ENCODE data around the gene C4A.
"Not testable (repeated sequence)": the region's sequence is repeated elsewhere in the genome, so short reads cannot be mapped to it uniquely, and the experiment has no call there.

C4A gene

DNA sequence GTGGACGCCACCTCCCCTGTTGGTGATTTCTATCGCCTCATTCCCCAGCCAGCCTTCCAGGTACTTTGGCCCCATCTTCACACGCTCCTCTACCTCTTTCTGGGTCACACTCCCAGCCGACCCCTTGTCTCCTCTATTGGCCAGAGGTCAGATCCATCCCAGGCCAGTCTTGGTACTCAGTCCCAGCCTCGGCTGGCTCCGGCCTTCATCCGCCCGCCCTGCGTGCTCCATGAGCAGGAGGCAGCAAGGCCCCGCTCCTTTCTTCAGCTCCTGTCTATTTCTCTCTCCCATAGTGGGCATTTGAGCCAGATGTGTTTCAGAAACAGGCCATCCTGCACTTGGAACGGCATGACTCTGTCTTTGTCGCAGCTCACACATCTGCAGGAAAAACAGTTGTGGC, 20.2 kb upstream of the C4A start:
- DNase-seq = no peak

- no peak for DNase-seq
Observed at GRCh38 chr6:31963921-31964320, 17.9 kb upstream of the C4A start.

- no peak for DNase-seq
Observed at GRCh38 chr6:31965700-31966099, 16.2 kb upstream of the C4A start.

DNA sequence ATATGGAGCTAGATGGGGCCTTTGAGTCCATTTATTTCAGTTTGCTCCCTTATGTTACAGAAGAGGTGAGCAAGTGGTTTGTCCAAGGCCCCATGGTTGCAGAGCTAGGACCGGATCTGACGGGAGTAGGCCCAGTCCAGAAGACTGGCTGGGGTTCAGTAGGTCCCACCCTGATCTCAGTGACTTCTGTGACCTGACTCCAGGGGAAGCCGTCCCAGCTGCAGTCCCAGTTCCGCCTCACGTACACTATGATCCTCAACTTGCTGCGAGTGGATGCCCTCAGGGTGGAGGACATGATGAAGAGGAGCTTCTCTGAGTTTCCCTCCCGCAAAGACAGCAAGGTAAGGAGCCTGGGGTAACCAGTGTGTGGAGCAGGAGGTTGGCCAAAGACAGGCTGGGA, 15.4 kb upstream of the C4A start:
- no peak for DNase-seq

DNA sequence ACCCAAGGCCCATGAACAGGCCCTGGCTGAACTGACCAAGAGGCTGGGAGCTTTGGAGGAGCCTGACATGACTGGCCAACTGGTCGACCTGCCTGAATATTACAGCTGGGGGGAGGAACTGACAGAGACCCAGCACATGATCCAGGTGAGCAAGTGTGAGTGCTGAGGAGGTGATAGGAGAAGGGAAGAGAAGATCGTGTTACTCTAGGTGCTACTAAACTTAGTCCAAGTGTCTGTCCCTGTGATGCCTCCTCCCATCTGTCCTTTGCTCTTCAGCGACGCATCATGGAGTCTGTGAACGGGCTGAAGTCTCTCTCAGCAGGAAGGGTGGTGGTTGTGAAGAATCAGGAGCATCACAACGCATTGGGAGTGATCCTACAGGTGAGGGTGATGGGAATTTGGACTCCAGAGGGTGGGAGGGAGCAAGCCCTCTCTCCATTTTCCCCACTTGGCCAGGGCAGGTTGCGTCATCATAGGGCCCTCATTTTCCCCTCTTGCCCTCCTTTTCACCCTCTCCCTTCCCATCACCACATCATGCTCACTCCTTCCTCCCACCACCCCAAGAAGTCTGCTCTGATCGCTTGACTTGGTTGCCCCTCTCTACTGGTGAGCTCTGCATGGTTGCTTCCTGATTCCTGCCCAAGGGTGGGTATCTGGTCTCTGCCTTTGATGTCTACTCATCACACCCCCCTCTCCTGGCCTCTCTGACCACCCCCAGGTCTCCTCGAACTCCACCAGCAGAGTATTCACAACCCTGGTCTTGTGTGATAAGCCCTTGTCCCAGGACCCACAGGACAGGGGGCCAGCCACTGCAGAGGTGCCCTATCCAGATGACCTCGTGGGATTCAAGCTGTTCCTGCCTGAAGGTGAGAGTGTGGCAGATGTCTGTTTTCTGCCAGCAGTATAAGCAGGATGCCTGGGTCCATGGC, 14.6 kb upstream of the C4A start:
- DNase-seq = no peak

- DNase-seq = no peak
Observed at GRCh38 chr6:31967926-31968320, 13.9 kb upstream of the C4A start.

DNA sequence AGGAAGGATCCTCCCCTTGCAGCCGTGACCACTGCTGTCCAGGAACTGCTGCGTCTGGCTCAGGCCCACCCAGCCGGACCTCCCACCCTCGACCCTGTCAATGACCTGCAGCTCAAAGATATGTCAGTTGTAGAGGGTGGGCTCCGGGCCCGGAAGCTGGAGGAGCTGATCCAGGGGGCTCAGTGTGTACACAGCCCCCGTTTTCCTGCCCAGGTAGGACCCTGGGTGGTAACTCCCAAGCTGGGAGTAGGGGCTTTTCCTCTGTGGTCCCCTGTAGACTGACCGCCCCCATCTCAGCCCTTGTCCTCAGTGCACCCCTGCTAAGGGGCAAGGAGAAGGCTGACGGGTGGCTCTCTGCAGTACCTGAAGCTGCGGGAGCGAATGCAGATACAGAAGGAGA, 13.5 kb upstream of the C4A start:
- DNase-seq = no peak

GRCh38 chr6:31968791-31969711, 12.8 kb upstream of the C4A start:
- no peak for DNase-seq

- no peak for DNase-seq
Observed at GRCh38 chr6:31969712-31970603, 11.9 kb upstream of the C4A start.

DNA sequence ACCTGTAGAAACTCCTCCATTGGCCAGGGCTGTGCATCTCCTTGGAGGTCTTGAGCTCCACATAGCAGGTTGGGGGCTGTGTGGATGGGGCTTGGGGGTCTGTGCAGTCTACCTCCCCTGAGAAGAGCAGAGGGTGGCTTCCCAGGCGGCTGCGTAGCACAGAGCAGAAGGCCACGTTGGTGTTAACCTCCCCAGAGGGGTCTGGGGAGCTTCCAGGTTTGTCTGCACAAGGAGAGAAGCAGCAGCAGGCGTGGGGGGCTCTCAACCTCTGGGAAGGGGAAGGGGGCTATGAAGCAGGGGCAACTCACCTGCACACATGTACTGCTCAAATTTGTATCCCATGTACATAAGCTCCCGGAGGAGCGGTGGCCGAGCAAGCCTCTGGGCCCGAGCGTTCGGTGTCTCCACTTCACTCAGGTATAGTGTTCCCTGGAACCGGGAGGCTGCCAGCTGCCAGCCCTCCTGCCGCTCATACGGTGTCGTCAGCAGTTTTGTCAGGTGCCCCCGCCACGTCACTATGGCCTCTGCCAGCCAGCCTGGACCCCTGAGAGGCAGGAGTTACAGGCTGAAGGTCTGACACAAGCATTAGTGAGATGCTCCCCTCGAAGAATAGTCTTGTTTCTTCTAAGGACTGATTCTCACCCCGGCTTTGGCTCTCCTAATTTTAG, 11.1 kb upstream of the C4A start:
- DNase-seq = no peak

DNA sequence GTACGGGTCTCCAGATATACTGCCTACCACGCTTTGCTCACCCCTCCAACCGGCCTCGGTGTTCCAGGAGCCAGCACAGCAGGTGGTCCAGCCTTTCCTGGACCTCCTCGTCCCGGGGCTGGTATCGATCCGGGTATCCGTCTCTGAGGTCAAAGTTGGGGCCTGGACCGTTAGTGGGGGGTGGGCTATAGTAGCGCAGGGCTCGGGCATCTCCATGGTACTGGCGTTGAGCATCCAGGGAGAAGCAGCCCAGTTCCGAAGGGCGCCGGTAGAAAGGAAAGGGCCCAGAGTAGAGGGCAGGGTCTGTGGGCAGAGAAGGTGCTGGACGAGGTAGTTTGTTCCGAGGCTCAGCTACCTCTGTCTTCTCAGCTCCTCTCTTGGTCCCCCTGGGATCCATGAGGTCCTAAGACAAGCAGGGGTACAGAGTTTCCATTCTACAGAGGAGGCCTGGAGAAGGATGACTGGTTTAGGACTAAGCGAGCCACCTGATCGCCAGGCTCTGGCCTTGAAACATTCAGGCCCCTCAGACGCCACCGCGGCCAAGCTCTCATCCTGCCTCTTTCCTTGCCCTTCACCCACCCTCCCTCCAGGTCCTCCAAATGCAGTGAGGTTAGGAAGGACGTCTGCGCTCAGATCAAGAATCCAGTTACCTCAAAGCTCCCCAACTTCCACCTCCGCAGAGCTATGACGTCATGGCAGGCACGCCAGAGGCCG, 10.4 kb upstream of the C4A start:
- no peak for DNase-seq

DNA sequence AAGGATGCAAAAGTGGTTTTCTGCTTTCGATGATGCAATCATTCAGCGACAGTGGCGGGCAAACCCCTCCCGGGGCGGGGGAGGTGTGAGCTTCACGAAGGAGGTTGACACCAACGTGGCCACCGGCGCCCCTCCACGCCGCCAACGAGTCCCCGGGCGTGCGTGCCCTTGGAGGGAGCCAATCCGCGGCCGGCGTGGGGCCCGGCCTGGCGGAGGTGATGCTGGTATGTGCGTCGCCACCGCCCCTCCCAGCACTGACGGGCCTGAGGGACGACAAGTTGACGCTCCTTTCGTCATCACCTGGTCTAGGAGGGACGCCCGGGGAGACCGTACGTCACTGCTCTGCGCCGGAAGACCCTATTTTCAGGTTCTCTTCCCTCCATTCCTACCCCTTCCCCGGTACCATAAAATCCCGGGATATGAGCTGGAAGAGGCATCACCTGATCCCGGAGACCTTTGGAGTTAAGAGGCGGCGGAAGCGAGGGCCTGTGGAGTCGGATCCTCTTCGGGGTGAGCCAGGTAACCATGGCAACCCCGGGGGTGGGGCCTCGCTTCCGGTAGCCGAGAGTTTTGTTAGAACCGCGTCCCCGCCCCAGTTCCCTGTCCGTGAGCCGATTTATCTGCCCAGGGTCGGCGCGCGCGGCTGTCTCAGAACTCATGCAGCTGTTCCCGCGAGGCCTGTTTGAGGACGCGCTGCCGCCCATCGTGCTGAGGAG, 9.7 kb upstream of the C4A start, which contains the start of gene DXO:
DXO (minus strand) TSS at position 146 of the 716 bp plus-strand sequence. CDS start 463 bp downstream, outside the sequence.
- DNase-seq = peak; percentile 98

- no peak for DNase-seq
Observed at GRCh38 chr6:31972709-31973350, 9.0 kb upstream of the C4A start.

- DNase-seq = not testable (repeated sequence)
Observed at GRCh38 chr6:31976065-31976464, 5.8 kb upstream of the C4A start.

GRCh38 chr6:31977816-31978431, 3.9 kb upstream of the C4A start:
- no peak for DNase-seq

GRCh38 chr6:31978831-31979230, 3.0 kb upstream of the C4A start:
- DNase-seq = no peak

- no peak for DNase-seq
Observed at GRCh38 chr6:31979238-31979898, 2.5 kb upstream of the C4A start.

- DNase-seq = not testable (repeated sequence)
Observed at GRCh38 chr6:31980195-31980876, 1.5 kb upstream of the C4A start.

All from effector CD8-positive, alpha-beta T cell (primary cell).